ENCODE results near the gene CCDC15.
A peak's percentile ranks its signal among the peaks of the same experiment; 100 is the strongest.
"Not testable (repeated sequence)": the region's sequence is repeated elsewhere in the genome, so short reads cannot be mapped to it uniquely, and the experiment has no call there.

The CCDC15 gene

DNA sequence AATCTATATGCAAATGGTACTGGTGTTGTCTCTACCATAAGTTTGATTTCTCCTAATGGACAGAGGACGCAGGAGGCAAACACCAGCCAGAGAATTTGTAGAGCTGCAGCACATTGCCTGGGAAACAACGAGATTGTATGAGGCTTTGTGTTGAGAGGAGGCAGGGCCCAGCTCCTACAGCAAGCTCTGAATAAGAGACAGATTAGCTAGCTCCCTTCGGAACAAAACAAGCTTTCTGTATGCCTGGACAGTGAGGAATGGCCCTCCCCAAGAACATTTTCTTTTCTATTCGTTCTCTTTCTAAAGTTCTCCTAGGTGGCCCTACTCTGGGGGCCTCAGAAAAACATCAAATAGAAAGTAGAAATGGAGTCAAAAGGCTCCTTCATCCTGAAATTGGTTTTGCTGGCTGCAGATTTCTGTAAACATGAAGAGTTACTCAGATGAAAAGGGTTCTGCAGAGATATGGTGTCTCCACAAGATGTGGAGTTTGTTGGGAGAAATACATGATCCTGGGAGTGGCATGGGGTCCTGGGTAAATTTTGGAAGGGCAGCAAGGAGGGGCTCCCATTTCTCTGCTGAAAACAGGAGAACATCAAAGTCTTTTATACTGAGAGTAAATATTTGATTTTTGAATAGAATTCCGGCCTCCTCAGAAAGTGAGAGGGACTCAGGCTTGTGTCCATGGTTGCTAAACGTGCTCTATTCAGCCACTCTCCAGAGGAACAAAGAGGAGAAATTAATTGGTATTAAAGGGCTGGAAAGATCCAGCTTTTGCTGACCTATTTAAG lies 11.3 kb upstream of the CCDC15 start:
- peak; percentile 95 for DNase-seq (ENCODE audit: low spot score)

DNA sequence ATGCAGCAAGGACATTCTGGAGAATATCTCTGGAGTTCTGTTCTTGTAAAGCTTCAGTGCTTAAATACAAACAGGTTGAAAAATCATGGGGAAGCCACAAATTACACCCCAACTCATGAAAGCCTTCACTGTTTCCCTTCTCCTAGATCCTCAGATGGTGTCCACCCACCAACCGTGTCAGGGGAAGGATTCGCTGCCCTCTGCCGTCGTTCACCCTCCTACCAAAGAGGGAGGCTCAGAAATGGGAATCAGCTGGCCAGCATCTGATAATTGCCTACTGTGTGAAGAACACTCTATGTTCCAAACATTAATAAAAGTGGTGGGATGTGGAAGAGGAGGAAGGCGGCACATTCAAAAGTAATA lies 10.8 kb upstream of the CCDC15 start:
- peak; percentile 93 for DNase-seq (ENCODE audit: low spot score)

GRCh38 chr11:124943741-124944140 lies 10.3 kb upstream of the CCDC15 start:
- DNase-seq (ENCODE audit: low spot score) = no peak

DNA sequence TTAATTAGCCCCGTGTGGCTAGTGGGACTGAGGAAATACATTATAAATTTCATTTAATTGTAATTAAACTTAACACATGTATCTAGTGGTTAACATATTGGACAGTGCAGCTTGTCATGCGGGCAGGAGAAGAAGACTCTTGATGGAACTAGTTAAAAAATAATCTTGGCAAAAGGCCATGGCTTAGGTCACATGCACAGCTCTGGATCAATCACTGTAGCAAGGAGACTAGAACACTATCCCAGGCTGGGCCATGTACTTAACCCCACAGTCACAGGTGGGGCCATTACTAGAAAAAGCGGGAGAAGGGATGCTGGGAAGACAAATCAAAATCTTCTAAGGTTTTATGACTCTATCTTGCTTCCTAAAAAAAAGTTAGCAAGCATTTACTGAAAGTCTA lies 9.4 kb upstream of the CCDC15 start:
- DNase-seq (ENCODE audit: low spot score) = no peak

DNA sequence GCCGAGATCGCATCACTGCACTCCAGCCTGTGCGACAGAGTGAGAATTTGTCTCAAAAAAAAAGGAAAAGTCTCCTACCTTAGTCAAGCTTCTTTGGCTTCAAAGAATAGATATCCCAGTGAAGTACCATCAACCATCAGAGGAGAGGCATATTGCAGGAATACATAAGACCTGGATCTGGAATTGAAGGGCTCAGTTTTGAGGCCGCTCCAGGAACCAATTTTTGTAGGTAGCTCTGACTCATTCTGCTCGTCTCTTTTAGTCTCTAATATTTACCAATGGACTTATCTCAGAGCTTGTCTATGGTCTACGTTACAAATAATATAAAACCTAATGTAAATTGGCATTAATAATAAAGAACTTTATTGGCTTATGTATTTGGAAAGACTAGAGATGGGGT lies 8.2 kb upstream of the CCDC15 start:
- DNase-seq (ENCODE audit: low spot score) = no peak

DNA sequence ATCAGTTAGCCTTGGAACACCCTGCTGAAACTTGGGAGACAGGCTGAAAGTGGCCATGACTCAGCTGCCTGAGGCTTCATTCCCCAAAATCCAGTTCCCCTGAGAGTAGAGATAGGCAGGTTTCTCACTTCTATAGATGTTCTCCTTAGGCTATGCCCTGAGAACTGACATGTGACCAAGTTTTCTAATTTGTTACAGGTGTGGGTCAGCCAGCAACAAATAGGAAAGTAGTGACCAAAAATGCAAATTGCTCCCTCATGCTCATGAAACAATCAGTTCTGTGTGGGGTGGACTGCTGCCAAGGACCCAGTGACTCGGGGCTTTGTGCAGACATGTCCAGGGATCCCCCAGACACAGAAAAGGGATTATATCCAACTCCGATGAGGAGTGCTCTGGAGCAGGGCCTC lies 7.3 kb upstream of the CCDC15 start:
- DNase-seq (ENCODE audit: low spot score) = peak; percentile 92

- no peak for DNase-seq (ENCODE audit: low spot score)
Observed at GRCh38 chr11:124950601-124951330, 3.2 kb upstream of the CCDC15 start.

- no peak for DNase-seq (ENCODE audit: low spot score)
Observed at GRCh38 chr11:124951341-124951740, 2.7 kb upstream of the CCDC15 start.

- no peak for DNase-seq (ENCODE audit: low spot score)
Observed at GRCh38 chr11:124954590-124954955, 571 bp downstream of the CCDC15 start.

DNA sequence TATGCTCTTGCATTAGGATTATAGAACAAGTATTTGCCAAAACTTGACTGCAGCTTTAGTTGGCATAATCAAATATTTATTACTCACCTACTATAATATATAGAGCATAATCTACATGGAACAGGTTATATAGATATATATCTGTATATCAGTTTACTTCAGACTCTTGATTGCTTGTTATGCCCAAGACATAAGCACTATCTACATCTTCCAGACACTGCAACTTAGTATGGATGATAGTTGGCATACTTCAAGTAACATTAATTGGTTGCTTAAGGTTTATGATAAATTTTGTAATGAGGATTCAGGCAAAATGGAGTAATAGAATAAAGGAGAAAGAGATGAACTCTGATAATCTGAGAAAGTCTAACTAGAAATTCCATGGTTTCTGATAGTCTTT lies 1.0 kb downstream of the CCDC15 start:
- no peak for DNase-seq (ENCODE audit: low spot score)

DNA sequence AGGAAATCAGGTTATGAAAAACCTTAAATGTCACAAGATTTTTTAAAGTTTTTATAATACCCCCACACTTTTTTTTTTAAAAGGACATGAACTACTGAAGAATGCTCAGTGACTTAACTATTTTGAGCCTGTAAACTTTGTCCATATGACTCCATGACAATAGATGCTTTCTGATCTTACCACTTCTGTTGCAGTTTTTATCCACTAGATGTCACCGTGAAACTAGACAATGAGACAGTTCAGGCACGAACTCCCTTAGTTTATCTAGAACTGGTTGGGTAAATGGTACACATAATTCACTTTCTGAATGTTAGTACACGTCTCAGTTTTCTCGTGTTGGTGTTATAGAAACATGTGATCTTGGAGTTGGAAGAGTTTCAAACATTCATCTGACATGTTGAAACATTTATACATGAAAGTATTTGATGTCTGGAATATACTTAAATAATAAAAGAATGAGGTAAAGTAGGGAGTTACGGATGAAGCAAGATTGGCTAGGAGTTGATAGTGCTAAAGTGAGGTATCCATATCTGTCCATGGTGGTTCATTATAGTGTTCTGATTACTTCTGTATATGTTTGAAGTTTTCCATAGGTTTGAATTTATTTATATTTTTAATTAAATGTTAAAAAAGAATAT lies 8.1 kb downstream of the CCDC15 start:
- peak; percentile 89 for DNase-seq (ENCODE audit: low spot score)

DNA sequence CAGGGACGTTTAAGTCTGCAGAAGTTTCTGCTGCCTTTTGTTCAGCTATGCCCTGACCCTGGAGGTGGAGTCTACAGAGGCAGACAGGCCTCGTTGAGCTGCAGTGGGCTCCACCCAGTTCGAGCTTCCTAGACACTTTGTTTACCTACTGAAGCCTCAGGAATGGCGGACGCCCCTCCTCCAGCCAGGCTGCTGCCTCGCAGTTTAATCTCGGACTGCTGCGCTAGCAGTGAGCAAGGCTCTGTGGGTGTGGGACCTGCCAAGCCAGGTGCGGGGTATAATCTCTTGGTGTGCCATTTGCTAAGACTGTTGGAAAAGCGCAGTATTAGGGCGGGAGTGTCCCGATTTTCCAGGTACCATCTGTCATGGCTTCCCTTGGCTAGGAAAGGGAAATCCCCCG lies 14.2 kb downstream of the CCDC15 start:
- DNase-seq (ENCODE audit: low spot score) = not testable (repeated sequence)

- no peak for DNase-seq (ENCODE audit: low spot score)
Observed at GRCh38 chr11:124970925-124971324, 16.9 kb downstream of the CCDC15 start.

DNA sequence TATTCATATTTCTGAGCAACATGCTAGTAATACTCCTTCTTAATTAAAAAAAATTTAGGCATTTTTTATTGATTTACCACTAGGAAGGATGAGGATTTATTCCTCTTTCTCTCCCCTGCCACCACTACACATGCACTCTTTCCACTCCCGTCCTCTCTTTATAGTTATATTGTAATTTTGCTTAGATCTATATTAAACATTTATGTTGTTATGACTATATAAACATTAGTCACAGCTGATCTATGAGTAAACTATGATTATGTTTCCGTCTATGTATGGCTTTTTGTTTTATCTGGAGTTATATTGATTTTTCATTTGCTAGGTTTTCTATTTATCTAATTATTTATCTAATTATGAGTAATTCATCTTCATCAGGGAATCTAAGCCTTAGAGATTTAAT lies 17.8 kb downstream of the CCDC15 start:
- no peak for DNase-seq (ENCODE audit: low spot score)

- DNase-seq (ENCODE audit: low spot score) = no peak
Observed at GRCh38 chr11:124976531-124976930, 22.5 kb downstream of the CCDC15 start.

GRCh38 chr11:124977006-124977405 lies 23.0 kb downstream of the CCDC15 start:
- DNase-seq (ENCODE audit: low spot score) = no peak

DNA sequence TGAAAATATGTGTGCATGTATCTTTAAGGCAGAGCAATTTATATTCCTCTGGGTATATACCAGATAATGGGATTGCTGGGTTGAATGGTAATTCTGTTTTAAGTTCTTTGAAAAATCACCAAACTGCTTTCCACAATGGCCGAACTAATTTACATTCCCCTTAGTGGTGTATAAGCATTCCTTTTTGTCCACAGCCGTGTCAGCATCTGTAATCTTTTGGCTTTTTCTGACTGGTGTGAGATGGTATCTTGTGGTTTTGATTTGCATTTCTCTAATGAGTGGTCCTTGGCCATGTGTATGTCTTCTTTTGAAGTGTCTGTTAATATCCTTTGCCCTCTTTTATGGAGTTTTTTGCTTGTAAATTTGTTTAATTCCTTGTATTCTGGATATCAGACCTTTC lies 24.3 kb downstream of the CCDC15 start:
- DNase-seq (ENCODE audit: low spot score) = no peak

- no peak for DNase-seq (ENCODE audit: low spot score)
Observed at GRCh38 chr11:124982043-124982442, 28.0 kb downstream of the CCDC15 start.

GRCh38 chr11:124983674-124984511 lies 29.9 kb downstream of the CCDC15 start:
- no peak for DNase-seq (ENCODE audit: low spot score)

DNA sequence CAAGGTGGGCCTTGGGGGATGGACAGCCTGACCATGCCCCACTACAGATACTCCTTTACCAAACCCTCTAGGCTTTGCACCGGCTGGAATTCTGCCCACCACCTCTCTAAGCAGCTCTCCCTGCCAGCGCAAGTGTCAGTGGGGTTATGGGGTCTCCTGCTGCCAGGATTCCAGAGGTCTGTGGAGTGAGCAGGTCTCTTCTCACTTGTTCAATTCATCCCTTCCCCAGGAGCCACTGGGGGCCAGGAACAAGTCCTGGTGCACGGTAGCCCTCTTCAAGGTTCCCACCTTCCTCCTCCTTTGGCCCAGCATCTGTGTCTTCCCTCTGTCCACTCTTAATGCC lies 30.5 kb downstream of the CCDC15 start:
- DNase-seq (ENCODE audit: low spot score) = no peak

GRCh38 chr11:124987096-124987495 lies 33.1 kb downstream of the CCDC15 start:
- DNase-seq (ENCODE audit: low spot score) = peak; percentile 30

DNA sequence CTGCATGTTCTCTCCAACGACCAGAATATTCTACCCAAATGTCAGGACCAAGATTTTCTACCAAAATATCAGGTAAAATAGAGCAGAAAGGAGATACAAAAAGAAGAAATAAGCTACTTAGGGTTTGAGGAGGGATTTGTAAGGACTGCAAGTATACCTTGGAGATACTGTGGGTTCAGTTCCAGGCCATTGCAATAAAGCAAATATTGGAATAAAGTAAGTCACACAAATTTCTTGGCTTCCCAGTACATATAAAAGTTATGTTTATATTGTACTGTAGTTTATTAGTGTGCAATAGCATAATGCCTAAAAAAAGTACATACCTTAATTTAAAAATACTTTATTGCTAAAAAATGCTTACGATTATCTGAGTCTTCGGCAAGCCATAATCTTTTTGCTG lies 34.1 kb downstream of the CCDC15 start:
- no peak for DNase-seq (ENCODE audit: low spot score)
